HG02852 (cell line): Measurements from ENCODE around the gene CCDC57.
"Not testable (repeated sequence)": the region's sequence is repeated elsewhere in the genome, so short reads cannot be mapped to it uniquely, and the experiment has no call there.

Experiments
- ATAC-seq: cut with Tn5 transposase; IDR thresholded peaks from one replicate; pipeline ENCODE4 v1.9.1; 2021; ENCODE audit warnings: mild to moderate bottlenecking, moderate library complexity; ENCODE audit not compliant: unreplicated experiment

The CCDC57 gene

GRCh38 chr17:82156284-82156925 lies 56.2 kb downstream of the CCDC57 start:
- no peak for ATAC-seq

GRCh38 chr17:82155606-82156005 lies 57.0 kb downstream of the CCDC57 start:
- no peak for ATAC-seq

GRCh38 chr17:82154881-82155331 lies 57.7 kb downstream of the CCDC57 start:
- no peak for ATAC-seq

GRCh38 chr17:82153745-82154375 lies 58.8 kb downstream of the CCDC57 start:
- ATAC-seq = no peak

- ATAC-seq = no peak
Measured at GRCh38 chr17:82153295-82153691, 59.3 kb downstream of the CCDC57 start.

- ATAC-seq = no peak
Measured at GRCh38 chr17:82152556-82153294, 59.9 kb downstream of the CCDC57 start.

GRCh38 chr17:82152114-82152513 lies 60.5 kb downstream of the CCDC57 start:
- no peak for ATAC-seq

GRCh38 chr17:82151106-82151957 lies 61.3 kb downstream of the CCDC57 start:
- ATAC-seq = no peak

- no peak for ATAC-seq
Measured at GRCh38 chr17:82149401-82150099, 63.1 kb downstream of the CCDC57 start.

GRCh38 chr17:82148997-82149396 lies 63.6 kb downstream of the CCDC57 start:
- ATAC-seq = no peak

GRCh38 chr17:82148011-82148410 lies 64.6 kb downstream of the CCDC57 start:
- no peak for ATAC-seq

GRCh38 chr17:82146663-82147654 lies 65.7 kb downstream of the CCDC57 start:
- no peak for ATAC-seq

GRCh38 chr17:82145550-82146155 lies 67.0 kb downstream of the CCDC57 start:
- no peak for ATAC-seq

GRCh38 chr17:82143333-82143732 lies 69.3 kb downstream of the CCDC57 start:
- ATAC-seq = no peak

GRCh38 chr17:82139961-82140360 lies 72.7 kb downstream of the CCDC57 start:
- not testable (repeated sequence) for ATAC-seq

- no peak for ATAC-seq
Measured at GRCh38 chr17:82138511-82138992, 74.1 kb downstream of the CCDC57 start.

- ATAC-seq = no peak
Measured at GRCh38 chr17:82134101-82134500, 78.5 kb downstream of the CCDC57 start.

- ATAC-seq = not testable (repeated sequence)
Measured at GRCh38 chr17:82133166-82133953, 79.3 kb downstream of the CCDC57 start.
